ENCODE results near the gene MEX3B. TPM values are rescaled to one million over a fixed set of nuclear protein-coding genes. Genes with fewer than 3 reads are reported as not detected.

Gene MEX3B
- total and polyA plus RNA-seq, 9 of the 15 experiments (the other 6 are each of a cell fraction or from before 2014, with no cell fraction given), result 0.94 to 12.8 (median 3.6) TPM

DNA sequence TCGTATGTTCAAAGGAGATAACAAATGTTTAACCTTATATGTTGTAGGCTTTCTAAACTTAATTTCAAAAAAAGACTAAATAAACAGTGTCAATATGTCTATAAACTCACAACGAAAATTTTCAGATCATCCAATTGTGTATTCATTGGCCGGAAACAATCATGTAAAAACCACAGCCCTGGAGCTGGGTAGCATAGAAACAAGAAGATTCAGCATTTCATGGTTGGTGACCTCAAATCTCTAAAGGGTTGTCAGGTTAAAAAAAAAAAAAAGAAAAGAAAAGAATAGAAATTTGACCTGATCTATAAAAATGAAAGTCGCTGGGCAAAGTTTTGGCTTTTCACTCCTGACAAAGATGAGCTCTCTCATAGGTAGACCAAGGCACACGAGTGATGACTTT is 13.9 kb downstream of the MEX3B start:
- intact Hi-C loops (cut with micrococcal nuclease) (no loop called here), in situ Hi-C loops (cut with MboI) (no loop called here)
- Histone ChIP-seq H3K4me2 (ENCODE audit: insufficient read depth, low read length) (no peak overlapping the region), H3K9ac (ENCODE audit: insufficient read depth in 1 of 2, low read depth in 2 of 2, low read length in 2 of 2) (no peak overlapping the region), H3K4me3 (no peak overlapping the region), H4K20me1 (replicated peaks; ENCODE audit: control insufficient read depth, insufficient read depth, low read length) (no peaks in the 10 kb centered on the region), H3K36me3 (ENCODE audit: control insufficient read depth, insufficient read depth, low read length) (no peaks in the 10 kb centered on the region), H3K9me3 (replicated peaks; ENCODE audit: control insufficient read depth, insufficient read depth, low read depth, low read length) (no peaks in the 10 kb centered on the region), H2AFZ (ENCODE audit: low read depth, low read length) (no peak overlapping the region), H3K27ac (ENCODE audit: extremely low read depth, low read depth, low read length) (no peak overlapping the region), H3K27me3 (ENCODE audit: control insufficient read depth in 2 of 2, insufficient read depth in 2 of 2, low read length in 2 of 2) (no peaks in the 10 kb centered on the region), H3K79me2 (ENCODE audit: control insufficient read depth, insufficient read depth, low read length) (no peaks in the 10 kb centered on the region), H3K9me1 (ENCODE audit: control insufficient read depth, insufficient read depth, low read length) (no peaks in the 10 kb centered on the region), H3K4me1 (replicated peaks in 1 of 2; ENCODE audit: control insufficient read depth in 2 of 2, insufficient read depth in 2 of 2, low read length in 2 of 2) (0 out of 5 replicates have a peak, but pooled peaks cover 0 to 3% of the 10 kb centered on the region in 2 experiments)
- no peak for TF ChIP-seq ZKSCAN8 (CRISPR knock-in tag; IDR thresholded peaks at IDR 0.05)
- TF ChIP-seq SRSF7 (optimal IDR thresholded peaks at IDR 0.05; ENCODE audit: low read depth, low read length), result no peak
- TF ChIP-seq GTF2E2 (tag; IDR thresholded peaks at IDR 0.05), result no peak
- TF ChIP-seq POLR3G (IDR thresholded peaks at IDR 0.05; ENCODE audit: extremely low read depth, insufficient read length, insufficient replicate concordance), result no peak
- TF ChIP-seq HMGN3 (IDR thresholded peaks at IDR 0.05; ENCODE audit: borderline replicate concordance, extremely low read depth, insufficient read length, low read depth, low read length), result no peak
- no peak for TF ChIP-seq RB1 (IDR thresholded peaks at IDR 0.05; ENCODE audit: low read depth)
- no peak for TF ChIP-seq TBL1XR1 (IDR thresholded peaks at IDR 0.05; ENCODE audit: low read length in 2 of 2)
- TF ChIP-seq MTA3 (IDR thresholded peaks at IDR 0.05; ENCODE audit: borderline replicate concordance), result no peak
- TF ChIP-seq, protein P1, sequence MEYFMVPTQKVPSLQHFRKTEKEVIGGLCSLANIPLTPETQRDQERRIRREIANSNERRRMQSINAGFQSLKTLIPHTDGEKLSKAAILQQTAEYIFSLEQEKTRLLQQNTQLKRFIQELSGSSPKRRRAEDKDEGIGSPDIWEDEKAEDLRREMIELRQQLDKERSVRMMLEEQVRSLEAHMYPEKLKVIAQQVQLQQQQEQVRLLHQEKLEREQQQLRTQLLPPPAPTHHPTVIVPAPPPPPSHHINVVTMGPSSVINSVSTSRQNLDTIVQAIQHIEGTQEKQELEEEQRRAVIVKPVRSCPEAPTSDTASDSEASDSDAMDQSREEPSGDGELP (CRISPR knock-in tag; IDR thresholded peaks at IDR 0.05; ENCODE audit: borderline replicate concordance), result no peak
- no peak for TF ChIP-seq ETV1 (tag; conservative IDR thresholded peaks at IDR 0.05; ENCODE audit: low read depth)
- TF ChIP-seq, protein P2, sequence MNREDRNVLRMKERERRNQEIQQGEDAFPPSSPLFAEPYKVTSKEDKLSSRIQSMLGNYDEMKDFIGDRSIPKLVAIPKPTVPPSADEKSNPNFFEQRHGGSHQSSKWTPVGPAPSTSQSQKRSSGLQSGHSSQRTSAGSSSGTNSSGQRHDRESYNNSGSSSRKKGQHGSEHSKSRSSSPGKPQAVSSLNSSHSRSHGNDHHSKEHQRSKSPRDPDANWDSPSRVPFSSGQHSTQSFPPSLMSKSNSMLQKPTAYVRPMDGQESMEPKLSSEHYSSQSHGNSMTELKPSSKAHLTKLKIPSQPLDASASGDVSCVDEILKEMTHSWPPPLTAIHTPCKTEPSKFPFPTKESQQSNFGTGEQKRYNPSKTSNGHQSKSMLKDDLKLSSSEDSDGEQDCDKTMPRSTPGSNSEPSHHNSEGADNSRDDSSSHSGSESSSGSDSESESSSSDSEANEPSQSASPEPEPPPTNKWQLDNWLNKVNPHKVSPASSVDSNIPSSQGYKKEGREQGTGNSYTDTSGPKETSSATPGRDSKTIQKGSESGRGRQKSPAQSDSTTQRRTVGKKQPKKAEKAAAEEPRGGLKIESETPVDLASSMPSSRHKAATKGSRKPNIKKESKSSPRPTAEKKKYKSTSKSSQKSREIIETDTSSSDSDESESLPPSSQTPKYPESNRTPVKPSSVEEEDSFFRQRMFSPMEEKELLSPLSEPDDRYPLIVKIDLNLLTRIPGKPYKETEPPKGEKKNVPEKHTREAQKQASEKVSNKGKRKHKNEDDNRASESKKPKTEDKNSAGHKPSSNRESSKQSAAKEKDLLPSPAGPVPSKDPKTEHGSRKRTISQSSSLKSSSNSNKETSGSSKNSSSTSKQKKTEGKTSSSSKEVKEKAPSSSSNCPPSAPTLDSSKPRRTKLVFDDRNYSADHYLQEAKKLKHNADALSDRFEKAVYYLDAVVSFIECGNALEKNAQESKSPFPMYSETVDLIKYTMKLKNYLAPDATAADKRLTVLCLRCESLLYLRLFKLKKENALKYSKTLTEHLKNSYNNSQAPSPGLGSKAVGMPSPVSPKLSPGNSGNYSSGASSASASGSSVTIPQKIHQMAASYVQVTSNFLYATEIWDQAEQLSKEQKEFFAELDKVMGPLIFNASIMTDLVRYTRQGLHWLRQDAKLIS (CRISPR knock-in tag; IDR thresholded peaks at IDR 0.05), result no peak
- no peak for ATAC-seq
- CTCF ChIA-PET (ENCODE audit: low intra/inter-chr PET ratio), result no interaction called here
- no peak for FAIRE-seq
- WGBS (ENCODE audit: insufficient coverage, low coverage, missing lambda C conversion rate), result 31% methylated on average over 5 of the region's 5 CpGs
- POLR2A ChIA-PET, result interaction anchor here (1.0 to 2.5 kb wide), 2 partner anchors 10 to 18 kb away, joined by 3 to 5 read pairs; no protein-coding TSS in a partner anchor
- no peak for DNase-seq (ENCODE audit: extremely low read depth in 1 of 4, low spot score in 3 of 4)
- BruUV-seq (replicated peaks), result no TSS peak
